IMR-90 (cell line): ENCODE data around the gene MIER1. TPM values are rescaled to one million over a fixed set of nuclear protein-coding genes. Genes with fewer than 3 reads are reported as not detected.

Experiments
- ATAC-seq: fragments of 200-7000 bp; cut with Tn5 transposase; 2 replicates; pipeline ENCODE4 v1.9.1; 2020; ENCODE audit warnings: low read depth, mild to moderate bottlenecking, moderate library complexity
- BruUV-seq: library from RNA; stranded (reverse); fragments of 400-500 nt; replicated peaks from 2 replicates; lab custom pipeline; 2021; lab: Mats Ljungman, UMichigan
- CTCF ChIA-PET: fragments of 300-600 bp; formaldehyde crosslinking; extraction: SDS; loops from one replicate; lab custom pipeline; 2021; ENCODE audit warnings: antibody characterized with exemption; lab: Yijun Ruan, JAX
- POLR2A ChIA-PET: fragments of 300-600 bp; sonication (Branson Sonifier 250); formaldehyde crosslinking; loops from one replicate; lab custom pipeline; 2022; ENCODE audit warnings: antibody characterized with exemption; ENCODE audit not compliant: unreplicated experiment; lab: Charles Lee
- DNase-seq: peaks from one replicate; pipeline ENCODE4 v3.0.0; 2013
- H2AFZ ChIP-seq: replicated peaks from 2 replicates; pipeline ENCODE3; 2013; ENCODE audit warnings: low read length, mild to moderate bottlenecking; ENCODE audit not compliant: poor library complexity
- H2AK5ac ChIP-seq: 2 replicates; pipeline ENCODE4 v1.6.1; 2013; ENCODE audit warnings: low read depth, low read length, inconsistent platforms
- H2AK9ac ChIP-seq: replicated peaks from 2 replicates; pipeline ENCODE3; 2013; ENCODE audit warnings: mild to moderate bottlenecking, low read depth, low read length, moderate library complexity; ENCODE audit not compliant: poor library complexity
- H2BK120ac ChIP-seq: 2 replicates; pipeline ENCODE4 v1.6.1; 2013; ENCODE audit warnings: low read depth, low read length, inconsistent platforms
- H2BK15ac ChIP-seq: 3 replicates; pipeline ENCODE4 v1.6.1; 2013; ENCODE audit warnings: low read depth, low read length, inconsistent platforms
- H2BK20ac ChIP-seq: 2 replicates; pipeline ENCODE4 v1.6.1; 2013; ENCODE audit warnings: low read depth, mild to moderate bottlenecking, inconsistent platforms, low read length, moderate library complexity
- H2BK5ac ChIP-seq: 2 replicates; pipeline ENCODE4 v1.6.1; 2013; ENCODE audit warnings: mild to moderate bottlenecking, low read depth, low read length, inconsistent platforms; ENCODE audit not compliant: poor library complexity, severe bottlenecking
- H3K14ac ChIP-seq: replicated peaks from 2 replicates; pipeline ENCODE4 v1.6.1; 2013; ENCODE audit warnings: low read depth, low read length, inconsistent platforms
- H3K18ac ChIP-seq: 2 replicates; pipeline ENCODE4 v1.6.1; 2013; ENCODE audit warnings: low read depth, low read length, control low read depth
- H3K23ac ChIP-seq: 2 replicates; pipeline ENCODE4 v1.6.1; 2013; ENCODE audit warnings: low read depth, low read length, inconsistent platforms
- H3K27ac ChIP-seq: 2 replicates; pipeline ENCODE4 v1.5.1; 2013; ENCODE audit warnings: mild to moderate bottlenecking, control low read depth, low read length; ENCODE audit not compliant: insufficient read depth
- H3K27me3 ChIP-seq: 2 replicates; pipeline ENCODE4 v1.6.1; 2013; ENCODE audit warnings: low read length; ENCODE audit not compliant: control insufficient read depth, insufficient read depth
- H3K36me3 ChIP-seq: 2 replicates; pipeline ENCODE4 v1.6.1; 2013; ENCODE audit warnings: low read length, mixed read lengths; ENCODE audit not compliant: control insufficient read depth, insufficient read depth
- H3K4ac ChIP-seq: 2 replicates; pipeline ENCODE4 v1.6.1; 2013; ENCODE audit warnings: low read depth, low read length, inconsistent platforms
- H3K4me1 ChIP-seq: 2 replicates; pipeline ENCODE4 v1.6.1; 2013; ENCODE audit warnings: low read length, mixed read lengths; ENCODE audit not compliant: control insufficient read depth, insufficient read depth
- H3K4me2 ChIP-seq: 2 replicates; pipeline ENCODE4 v1.6.1; 2013; ENCODE audit warnings: low read depth, mild to moderate bottlenecking, control low read depth, low read length, moderate library complexity
- H3K4me3 ChIP-seq: 2 replicates; pipeline ENCODE4 v1.5.1; 2013; ENCODE audit warnings: low read depth, mild to moderate bottlenecking, control low read depth, low read length, moderate library complexity; ENCODE audit not compliant: insufficient read depth
- H3K56ac ChIP-seq: 2 replicates; pipeline ENCODE4 v1.6.1; 2013; ENCODE audit warnings: low read length, inconsistent platforms; ENCODE audit not compliant: insufficient read depth; ENCODE audit errors: extremely low read depth
- H3K79me1 ChIP-seq, 2 experiments: 2 replicates each; pipeline ENCODE4 v1.6.1; 2013; ENCODE audit warnings: low read length in 2 of 2, inconsistent platforms in 1 of 2, low read depth in 1 of 2
- H3K9ac ChIP-seq: 2 replicates; pipeline ENCODE4 v1.6.1; 2013; ENCODE audit warnings: low read depth, low read length, control low read depth
- H3K9me1 ChIP-seq: 2 replicates; pipeline ENCODE4 v1.6.1; 2013; ENCODE audit warnings: low read length, inconsistent platforms; ENCODE audit not compliant: insufficient read depth
- H3K9me3 ChIP-seq: 2 replicates; pipeline ENCODE4 v1.6.1; 2013; ENCODE audit warnings: low read length; ENCODE audit not compliant: control insufficient read depth, insufficient read depth
- H4K20me1 ChIP-seq: 2 replicates; pipeline ENCODE4 v1.6.1; 2013; ENCODE audit warnings: low read length, inconsistent platforms; ENCODE audit not compliant: insufficient read depth
- H4K5ac ChIP-seq: 2 replicates; pipeline ENCODE4 v1.6.1; 2013; ENCODE audit warnings: mild to moderate bottlenecking, low read depth, low read length, control low read depth
- H4K8ac ChIP-seq, 2 experiments: 2 replicates each; pipeline ENCODE4 v1.6.1; 2013; ENCODE audit warnings: low read depth in 2 of 2, low read length in 2 of 2, control low read depth in 1 of 2, inconsistent platforms in 1 of 2
- H4K91ac ChIP-seq: 2 replicates; pipeline ENCODE4 v1.6.1; 2013; ENCODE audit warnings: low read depth, low read length, inconsistent platforms; ENCODE audit not compliant: insufficient read depth
- BHLHE40 ChIP-seq: fragments of 150-350 bp; IDR thresholded peaks from 2 replicates; pipeline ENCODE4 v1.6.1; 2016; ENCODE audit warnings: mild to moderate bottlenecking, low read depth, low read length
- CHD1 ChIP-seq: IDR thresholded peaks from 2 replicates; pipeline ENCODE4 v1.6.1; 2012; ENCODE audit warnings: low read depth, low read length, improper control_type of control experiment
- CTCF ChIP-seq: conservative IDR thresholded peaks from 2 replicates; pipeline ENCODE4 v1.5.1; 2012; ENCODE audit warnings: mild to moderate bottlenecking, low read depth, low read length, improper control_type of control experiment
- ELK1 ChIP-seq: fragments of 150-350 bp; IDR thresholded peaks from 2 replicates; pipeline ENCODE4 v1.6.1; 2016; ENCODE audit warnings: low read depth, mild to moderate bottlenecking, low read length, moderate library complexity, borderline replicate concordance
- FOS ChIP-seq: fragments of 150-350 bp; IDR thresholded peaks from 2 replicates; pipeline ENCODE4 v1.6.1; 2016; ENCODE audit warnings: low read depth, low read length
- MAFK ChIP-seq: IDR thresholded peaks from 2 replicates; pipeline ENCODE4 v1.6.1; 2012; ENCODE audit warnings: low read depth, low read length, improper control_type of control experiment
- NFE2L2 ChIP-seq: fragments of 150-350 bp; IDR thresholded peaks from 2 replicates; pipeline ENCODE4 v1.6.1; 2016; ENCODE audit warnings: low read depth, mild to moderate bottlenecking, low read length
- POLR2A ChIP-seq: IDR thresholded peaks from 2 replicates; pipeline ENCODE4 v1.6.1; 2012; ENCODE audit warnings: mild to moderate bottlenecking, low read depth, low read length
- RCOR1 ChIP-seq: IDR thresholded peaks from 2 replicates; pipeline ENCODE4 v1.6.1; 2012; ENCODE audit warnings: mild to moderate bottlenecking, low read length, improper control_type of control experiment; ENCODE audit not compliant: insufficient replicate concordance
- RFX5 ChIP-seq: IDR thresholded peaks from 2 replicates; pipeline ENCODE4 v1.8.0; 2012; ENCODE audit warnings: low read depth, mild to moderate bottlenecking, low read length, moderate library complexity
- SMC3 ChIP-seq: fragments of 150-350 bp; IDR thresholded peaks from 2 replicates; pipeline ENCODE4 v1.6.1; 2016; ENCODE audit warnings: low read depth, mild to moderate bottlenecking, antibody characterized with exemption, low read length, moderate library complexity
- USF2 ChIP-seq: fragments of 150-350 bp; IDR thresholded peaks from 2 replicates; pipeline ENCODE4 v1.6.1; 2017; ENCODE audit warnings: mild to moderate bottlenecking, antibody characterized with exemption, low read length, low read depth
- WGBS, 2 experiments: methylation state at CpG; one replicate each; pipeline versions ENCODE4 v1.1.5 to v1.1.7; 2013; ENCODE audit warnings: missing lambda C conversion rate in 2 of 2; ENCODE audit not compliant: insufficient read length in 1 of 2; ENCODE audit errors: extremely low coverage in 2 of 2; 5-methylcytosine and 5-hydroxymethylcytosine counted together
- dilution Hi-C: fragments of 300-500 bp; cut with HindIII; formaldehyde crosslinking; loops from one replicate; pipeline ENCODE4 v1.14.3; 2018; ENCODE audit warnings: low sequenced_read_pairs; ENCODE audit not compliant: unreplicated experiment
- in situ Hi-C: fragments of 300-500 bp; cut with MboI; formaldehyde crosslinking; loops from 3 replicates; pipeline ENCODE4 v1.14.3; 2019; ENCODE audit warnings: low sequenced_read_pairs, inconsistent platforms, mixed read lengths
- intact Hi-C: fragments of 100-400 bp; cut with micrococcal nuclease; formaldehyde crosslinking; loops from 2 replicates; pipeline ENCODE4 v1.10.0; 2022
- polyA plus RNA-seq, 3 experiments: library from polyadenylated mRNA; depleted of rRNA; stranded (reverse); fragments of >200 nt; gene quantifications; 2 replicates each; pipeline ENCODE4 v1.2.3, GENCODE V29; 2012; ENCODE audit warnings: low replicate concordance in 1 of 3
- total RNA-seq: library from RNA; depleted of rRNA; stranded (reverse); fragments of >200 nt; gene quantifications from 2 replicates; pipeline ENCODE4 v1.2.3, GENCODE V29; 2012

The MIER1 gene
- total and polyA plus RNA-seq, 2 of the 4 experiments (the other 2 are of a cell fraction) = 5.0 to 11.5 TPM

- Histone ChIP-seq H3K4me2 (no peak overlapping the region), H3K27me3 (no peaks in the 10 kb centered on the region), H2BK15ac (no peak overlapping the region), H3K9me1 (peaks cover 10% of the 10 kb centered on the region), H3K27ac (peak overlapping the region; percentile 60; the same call in 1 of the 2 replicates), H4K91ac (no peak overlapping the region), H4K8ac (peak overlapping the region in 1 of 2 experiments; percentile 9; a peak in 1 of 4 replicates), H3K9me3 (no peaks in the 10 kb centered on the region), H3K36me3 (peaks cover 13% of the 10 kb centered on the region), H3K23ac (no peak overlapping the region), H2BK120ac (no peak overlapping the region), H3K4me1 (peaks cover 9% of the 10 kb centered on the region), H2BK5ac (peak overlapping the region; percentile 79), H3K79me1 (peaks cover 19 to 46% of the 10 kb centered on the region in 2 experiments), H3K14ac (no peak overlapping the region), H4K20me1 (peaks cover 34% of the 10 kb centered on the region), H2AK9ac (no peak overlapping the region), H3K56ac (no peak overlapping the region), H2AFZ (no peak overlapping the region), H3K4ac (peak overlapping the region; percentile 45; the same call in 1 of the 2 replicates), H3K4me3 (no peak overlapping the region), H2BK20ac (no peak overlapping the region), H2AK5ac (no peak overlapping the region), H4K5ac (no peak overlapping the region), H3K9ac (no peak overlapping the region), H3K18ac (peak overlapping the region; percentile 34; the same call in 1 of the 2 replicates)
- ChIA-PET CTCF (no interaction called here), POLR2A (no interaction called here)
- no peak for TF ChIP-seq CTCF
- no peak for TF ChIP-seq POLR2A
- no peak for TF ChIP-seq USF2
- no peak for TF ChIP-seq RCOR1
- TF ChIP-seq MAFK = no peak
- no peak for TF ChIP-seq BHLHE40
- no peak for TF ChIP-seq NFE2L2
- no peak for TF ChIP-seq RFX5
- no peak for TF ChIP-seq SMC3
- no peak for TF ChIP-seq CHD1
- no peak for TF ChIP-seq ELK1
- no peak for TF ChIP-seq FOS
- in situ Hi-C loops = loop anchor here (25.0 kb wide), 2 partner anchors 406 to 1131 kb away; partner anchors contain the start of gene SGIP1
- DNase-seq (no peak), ATAC-seq (no peak)
- no TSS peak for BruUV-seq
- intact Hi-C loops = no loop called here
- dilution Hi-C loops = no loop called here
- WGBS, 2 experiments = no CpG with 5 or more reads among the region's 5 CpGs
These were observed 18.7 kb downstream of the MIER1 start for GRCh38 chr1:66943361-66943969.
